H9 (cell line): Measurements from ENCODE around the gene DTNB. TPM values are rescaled to one million over a fixed set of nuclear protein-coding genes. Genes with fewer than 3 reads are reported as not detected.
A peak's percentile ranks its signal among the peaks of the same experiment; 100 is the strongest.

ENCODE experiments used
- DNase-seq: peaks from one replicate; pipeline ENCODE4 v3.0.0-alpha.2; 2017
- H2AFZ ChIP-seq: one replicate; pipeline ENCODE4 v1.6.1; 2013; ENCODE audit warnings: mild to moderate bottlenecking, low read length, control low read depth, moderate library complexity
- H2AK5ac ChIP-seq: 2 replicates; pipeline ENCODE4 v1.6.1; 2013; ENCODE audit warnings: low read length, control low read depth, mixed read lengths; ENCODE audit not compliant: insufficient read length
- H2BK120ac ChIP-seq: one replicate; pipeline ENCODE4 v1.6.1; 2013; ENCODE audit warnings: low read depth, mild to moderate bottlenecking, low read length, control low read depth, inconsistent platforms; ENCODE audit not compliant: poor library complexity, severe bottlenecking
- H2BK12ac ChIP-seq: 2 replicates; pipeline ENCODE4 v1.6.1; 2013; ENCODE audit warnings: low read length, control low read depth, mixed read lengths, low read depth; ENCODE audit not compliant: insufficient read length
- H2BK15ac ChIP-seq: 2 replicates; pipeline ENCODE4 v1.6.1; 2013; ENCODE audit warnings: low read depth, low read length, control low read depth
- H2BK20ac ChIP-seq: one replicate; pipeline ENCODE4 v1.6.1; 2013; ENCODE audit warnings: low read depth, mild to moderate bottlenecking, low read length, control low read depth, inconsistent platforms; ENCODE audit not compliant: poor library complexity, severe bottlenecking
- H2BK5ac ChIP-seq: 2 replicates; pipeline ENCODE4 v1.6.1; 2013; ENCODE audit warnings: low read length, control low read depth, mixed read lengths; ENCODE audit not compliant: insufficient read length
- H3K14ac ChIP-seq: 2 replicates; pipeline ENCODE4 v1.6.1; 2013; ENCODE audit warnings: low read length, control low read depth; ENCODE audit not compliant: insufficient read depth
- H3K18ac ChIP-seq: 2 replicates; pipeline ENCODE4 v1.6.1; 2013; ENCODE audit warnings: low read depth, mild to moderate bottlenecking, mixed read lengths, low read length, control low read depth; ENCODE audit not compliant: insufficient read length
- H3K23ac ChIP-seq: 2 replicates; pipeline ENCODE4 v1.6.1; 2013; ENCODE audit warnings: low read length, control low read depth, mixed read lengths, low read depth; ENCODE audit not compliant: insufficient read length
- H3K23me2 ChIP-seq: 2 replicates; pipeline ENCODE4 v1.6.1; 2013; ENCODE audit warnings: low read depth, mild to moderate bottlenecking, mixed read lengths, low read length, control low read depth; ENCODE audit not compliant: insufficient read length, poor library complexity, severe bottlenecking
- H3K27ac ChIP-seq: 2 replicates; pipeline ENCODE4 v1.5.1; 2013; ENCODE audit warnings: low read length, control low read depth, mixed read lengths, low read depth; ENCODE audit not compliant: insufficient read length
- H3K27me3 ChIP-seq: 2 replicates; pipeline ENCODE4 v1.6.1; 2013; ENCODE audit warnings: low read length, control low read depth, inconsistent platforms; ENCODE audit not compliant: insufficient read depth
- H3K4ac ChIP-seq: 2 replicates; pipeline ENCODE4 v1.6.1; 2013; ENCODE audit warnings: low read depth, mild to moderate bottlenecking, control low read depth, inconsistent platforms, low read length, moderate library complexity
- H3K4me1 ChIP-seq: 2 replicates; pipeline ENCODE4 v1.6.1; 2013; ENCODE audit warnings: low read length, control low read depth, inconsistent platforms; ENCODE audit not compliant: insufficient read depth
- H3K4me2 ChIP-seq: 2 replicates; pipeline ENCODE4 v1.6.1; 2013; ENCODE audit warnings: low read length, control low read depth, mixed read lengths; ENCODE audit not compliant: insufficient read length, insufficient read depth
- H3K56ac ChIP-seq: 2 replicates; pipeline ENCODE4 v1.6.1; 2013; ENCODE audit warnings: low read depth, mild to moderate bottlenecking, mixed read lengths, low read length, control low read depth; ENCODE audit not compliant: insufficient read length
- H3K79me1 ChIP-seq: 2 replicates; pipeline ENCODE4 v1.6.1; 2013; ENCODE audit warnings: low read depth, mild to moderate bottlenecking, moderate library complexity, low read length, control low read depth, inconsistent platforms; ENCODE audit not compliant: insufficient read depth, poor library complexity, severe bottlenecking
- H3K79me2 ChIP-seq: 2 replicates; pipeline ENCODE4 v1.6.1; 2013; ENCODE audit warnings: low read length, control low read depth, inconsistent platforms; ENCODE audit not compliant: insufficient read depth
- H3K9ac ChIP-seq: 2 replicates; pipeline ENCODE4 v1.6.1; 2013; ENCODE audit warnings: low read length, control low read depth, mixed read lengths; ENCODE audit not compliant: insufficient read length; ENCODE audit errors: extremely low read depth
- H3K9me3 ChIP-seq: one replicate; pipeline ENCODE4 v1.6.1; 2013; ENCODE audit warnings: low read depth, low read length, inconsistent platforms; ENCODE audit not compliant: control insufficient read depth
- H3T11ph ChIP-seq: one replicate; pipeline ENCODE4 v1.6.1; 2013; ENCODE audit warnings: mild to moderate bottlenecking, low read length, control low read depth, inconsistent platforms
- H4K20me1 ChIP-seq: one replicate; pipeline ENCODE4 v1.6.1; 2013; ENCODE audit not compliant: control insufficient read depth, insufficient read length, insufficient read depth
- H4K5ac ChIP-seq: 2 replicates; pipeline ENCODE4 v1.6.1; 2013; ENCODE audit warnings: low read depth, mild to moderate bottlenecking, mixed read lengths, low read length, control low read depth; ENCODE audit not compliant: insufficient read length
- H4K8ac ChIP-seq: replicated peaks from 2 replicates; pipeline ENCODE4 v1.6.1; 2013; ENCODE audit warnings: low read length, control low read depth, mixed read lengths, low read depth; ENCODE audit not compliant: insufficient read length
- H4K91ac ChIP-seq: 2 replicates; pipeline ENCODE4 v1.6.1; 2013; ENCODE audit warnings: low read depth, mild to moderate bottlenecking, moderate library complexity, mixed read lengths, low read length, control low read depth; ENCODE audit not compliant: insufficient read length
- H3K27ac Mint-ChIP-seq, 3 experiments: 2 replicates in 2 of 3; 3 replicates in 1 of 3; pipeline ENCODE4 v1.8.0; 2020 to 2021; ENCODE audit warnings: mixed read lengths in 3 of 3, mild to moderate bottlenecking in 1 of 3, moderate library complexity in 1 of 3
- H3K27me3 Mint-ChIP-seq: 2 replicates; pipeline ENCODE4 v1.8.0; 2021; ENCODE audit warnings: low read depth, mild to moderate bottlenecking, moderate library complexity, mixed read lengths
- H3K36me3 Mint-ChIP-seq, 3 experiments: 2 replicates in 2 of 3; 3 replicates in 1 of 3; pipeline ENCODE4 v1.8.0; 2020 to 2021; ENCODE audit warnings: low read depth in 3 of 3, mixed read lengths in 3 of 3; ENCODE audit not compliant: insufficient read depth in 1 of 3
- H3K4me1 Mint-ChIP-seq, 2 experiments: 2 replicates each; pipeline ENCODE4 v1.8.0; 2020; ENCODE audit warnings: mixed read lengths in 2 of 2
- H3K4me3 Mint-ChIP-seq, 2 experiments: 2 replicates in 1 of 2; 3 replicates in 1 of 2; pipeline ENCODE4 v1.8.0; 2020 to 2021; ENCODE audit warnings: mild to moderate bottlenecking in 2 of 2, mixed read lengths in 2 of 2, moderate library complexity in 1 of 2
- H3K9me3 Mint-ChIP-seq, 2 experiments: 2 replicates in 1 of 2; 3 replicates in 1 of 2; pipeline ENCODE4 v1.8.0; 2020; ENCODE audit warnings: mild to moderate bottlenecking in 2 of 2, mixed read lengths in 2 of 2, moderate library complexity in 1 of 2
- CTCF ChIP-seq: fragments of 200-600 bp; sonication (generic); conservative IDR thresholded peaks from 3 replicates; pipeline ENCODE4 v1.8.0; 2021; ENCODE audit warnings: antibody characterized with exemption, mild to moderate bottlenecking
- WGBS: extraction: QIAGEN DNeasy Blood & Tissue Kit; methylation state at CpG from one replicate; pipeline ENCODE4 v1.1.7; 2013; ENCODE audit warnings: missing lambda C conversion rate, low lambda C conversion rate, mixed read lengths; ENCODE audit not compliant: insufficient read length; ENCODE audit errors: extremely low coverage; 5-methylcytosine and 5-hydroxymethylcytosine counted together
- total RNA-seq: library from RNA; stranded (reverse); gene quantifications from 2 replicates; pipeline ENCODE4 v1.2.1, GENCODE V29; 2021

Gene DTNB
- total RNA-seq, 1 experiment from 2014 or later: 26.7 TPM

GRCh38 chr2:25381502-25381901 lies 291.9 kb downstream of the DTNB start:
- Histone ChIP-seq H3K4me2 (no peak overlapping the region), H3K27ac (no peak overlapping the region), H3K14ac (no peak overlapping the region), H2BK20ac (no peak overlapping the region), H4K91ac (no peak overlapping the region), H4K20me1 (no peaks in the 10 kb centered on the region), H2BK12ac (no peak overlapping the region), H2AK5ac (no peak overlapping the region), H3K23ac (no peak overlapping the region), H2BK15ac (no peak overlapping the region), H3T11ph (no peak overlapping the region), H3K9me3 (no peaks in the 10 kb centered on the region), H3K23me2 (no peaks in the 10 kb centered on the region), H3K79me2 (no peaks in the 10 kb centered on the region), H3K9ac (no peak overlapping the region), H2AFZ (no peak overlapping the region), H3K4me1 (no peaks in the 10 kb centered on the region), H3K56ac (no peak overlapping the region), H3K4ac (no peak overlapping the region), H3K18ac (no peak overlapping the region), H2BK120ac (no peak overlapping the region), H2BK5ac (no peak overlapping the region), H4K5ac (no peak overlapping the region), H3K27me3 (no peaks in the 10 kb centered on the region), H3K79me1 (no peaks in the 10 kb centered on the region), H4K8ac (no peak overlapping the region)
- peaks cover 10 to 11% of the 10 kb centered on the region in 2 experiments for H3K4me1 Mint-ChIP-seq
- DNase-seq: no peak
- peak overlapping the region in 1 of 3 experiments; percentile 30; a peak in 1 of 7 replicates for H3K27ac Mint-ChIP-seq
- H3K4me3 Mint-ChIP-seq: no peak overlapping the region
- WGBS: no CpG with 5 or more reads among the region's 7 CpGs
- peaks cover 20% of the 10 kb centered on the region for H3K27me3 Mint-ChIP-seq
- peaks cover 6 to 12% (median 8%) of the 10 kb centered on the region in 3 experiments for H3K36me3 Mint-ChIP-seq
- TF ChIP-seq CTCF: no peak
- peaks cover 8 to 11% of the 10 kb centered on the region in 2 experiments; a peak in 4 of 5 replicates for H3K9me3 Mint-ChIP-seq
